Subcutaneous abdominal adipose tissue (tissue), 5 donors: Measurements from ENCODE around the gene POLR3GL.
"Not testable (repeated sequence)": the region's sequence is repeated elsewhere in the genome, so short reads cannot be mapped to it uniquely, and the experiment has no call there.

Experiments used
- H3K27ac ChIP-seq: one replicate; pipeline ENCODE4 v1.7.0; 2013; ENCODE audit warnings: low read depth, mild to moderate bottlenecking, inconsistent platforms, low read length, moderate library complexity
- H3K27me3 ChIP-seq, 5 donors: one replicate each; pipeline ENCODE4 v1.7.0; 2013; ENCODE audit warnings: low read length in 5 of 5, inconsistent platforms in 1 of 5; ENCODE audit not compliant: control insufficient read depth in 5 of 5, insufficient read depth in 4 of 5
- H3K36me3 ChIP-seq, 5 donors: one replicate each; pipeline ENCODE4 v1.7.0; 2013; ENCODE audit warnings: low read length in 5 of 5; ENCODE audit not compliant: control insufficient read depth in 5 of 5, insufficient read depth in 5 of 5
- H3K4me1 ChIP-seq, 5 donors: one replicate each; pipeline ENCODE4 v1.7.0; 2013; ENCODE audit warnings: low read length in 5 of 5, mild to moderate bottlenecking in 3 of 5, moderate library complexity in 1 of 5; ENCODE audit not compliant: control insufficient read depth in 5 of 5, insufficient read depth in 5 of 5
- H3K4me3 ChIP-seq, 5 donors: one replicate each; pipeline ENCODE4 v1.7.0; 2013; ENCODE audit warnings: low read length in 5 of 5, low read depth in 1 of 5
- H3K9ac ChIP-seq, 5 donors: one replicate each; pipeline ENCODE4 v1.7.0; 2013; ENCODE audit warnings: low read length in 5 of 5, mild to moderate bottlenecking in 4 of 5, moderate library complexity in 3 of 5
- H3K9me3 ChIP-seq, 5 donors: one replicate each; pipeline ENCODE4 v1.7.0; 2013; ENCODE audit warnings: low read length in 5 of 5; ENCODE audit not compliant: control insufficient read depth in 5 of 5
- donor health status: healthy.
- donor health status: healthy.
- donor health status: healthy.
- donor health status: healthy.
- donor health status: healthy.

POLR3GL gene

GRCh38 chr1:145964328-145965118, at the start of gene POLR3GL, which contains the start of gene ANKRD34A:
Gene POLR3GL, plus strand, starts transcription at chr1:145964690. Its CDS starts 10,176 bp downstream, at chr1:145974866.
Gene ANKRD34A, minus strand, starts transcription at chr1:145964575. Its CDS starts 2,816 bp downstream, at chr1:145961759.
- Histone ChIP-seq H3K27ac (peak within 1 kb of the TSS; percentile 90), H3K4me1 (peaks cover 8 to 57% (median 56%) of the 10 kb centered on the region in 5 donors), H3K36me3 (no peaks in the 10 kb centered on the region), H3K9me3 (peaks cover 0 to 7% (median 3%) of the 10 kb centered on the region in 5 donors), H3K9ac (peak within 1 kb of the TSS; percentile 84 to 96 (median 94)), H3K27me3 (no peaks in the 10 kb centered on the region), H3K4me3 (peak within 1 kb of the TSS; percentile 81 to 98 (median 91))

- no peak overlapping the region for H3K9ac ChIP-seq
- H3K4me3 ChIP-seq, result no peak overlapping the region
- no peak overlapping the region for H3K27ac ChIP-seq
- H3K4me1 ChIP-seq, result peaks cover 11 to 29% (median 26%) of the 10 kb centered on the region in 5 donors
- H3K9me3 ChIP-seq, result no peaks in the 10 kb centered on the region
- peaks cover 13 to 49% (median 19%) of the 10 kb centered on the region in 5 donors for H3K36me3 ChIP-seq
- no peaks in the 10 kb centered on the region for H3K27me3 ChIP-seq
Measured at GRCh38 chr1:145916745-145917144, 47.7 kb upstream of the POLR3GL start.

- peak overlapping the region; percentile 54 for H3K27ac ChIP-seq
- peaks cover 11 to 29% (median 26%) of the 10 kb centered on the region in 5 donors for H3K4me1 ChIP-seq
- H3K36me3 ChIP-seq, result peaks cover 6 to 41% (median 11%) of the 10 kb centered on the region in 5 donors
- H3K27me3 ChIP-seq, result no peaks in the 10 kb centered on the region
- no peaks in the 10 kb centered on the region for H3K9me3 ChIP-seq
- peak overlapping the region; percentile 82 to 100 (median 96) for H3K9ac ChIP-seq
- H3K4me3 ChIP-seq, result peak overlapping the region; percentile 90 to 100 (median 99)
Measured at GRCh38 chr1:145917595-145917994, 46.9 kb upstream of the POLR3GL start.

GRCh38 chr1:145918144-145918991, 46.1 kb upstream of the POLR3GL start, which contains the start of gene PEX11B:
Gene PEX11B, minus strand, starts transcription at chr1:145918717. Its CDS starts 29 bp downstream, at chr1:145918688.
- Histone ChIP-seq H3K36me3 (peaks cover 6 to 33% (median 11%) of the 10 kb centered on the region in 5 donors), H3K4me3 (peak within 1 kb of the TSS; percentile 90 to 100 (median 99)), H3K27me3 (no peaks in the 10 kb centered on the region), H3K4me1 (peaks cover 11 to 29% (median 26%) of the 10 kb centered on the region in 5 donors), H3K9me3 (no peaks in the 10 kb centered on the region), H3K27ac (peak within 1 kb of the TSS; percentile 77), H3K9ac (peak within 1 kb of the TSS; percentile 82 to 100 (median 96))

- Histone ChIP-seq H3K9me3 (no peaks in the 10 kb centered on the region), H3K9ac (peak overlapping the region in 4 of 5 donors; percentile 82 to 100 (median 98)), H3K36me3 (peaks cover 6 to 28% (median 9%) of the 10 kb centered on the region in 5 donors), H3K27ac (peak overlapping the region; percentile 77), H3K4me1 (peaks cover 11 to 29% (median 26%) of the 10 kb centered on the region in 5 donors), H3K4me3 (peak overlapping the region; percentile 90 to 100 (median 99)), H3K27me3 (no peaks in the 10 kb centered on the region)
Measured at GRCh38 chr1:145918992-145919939, 45.2 kb upstream of the POLR3GL start.

DNA sequence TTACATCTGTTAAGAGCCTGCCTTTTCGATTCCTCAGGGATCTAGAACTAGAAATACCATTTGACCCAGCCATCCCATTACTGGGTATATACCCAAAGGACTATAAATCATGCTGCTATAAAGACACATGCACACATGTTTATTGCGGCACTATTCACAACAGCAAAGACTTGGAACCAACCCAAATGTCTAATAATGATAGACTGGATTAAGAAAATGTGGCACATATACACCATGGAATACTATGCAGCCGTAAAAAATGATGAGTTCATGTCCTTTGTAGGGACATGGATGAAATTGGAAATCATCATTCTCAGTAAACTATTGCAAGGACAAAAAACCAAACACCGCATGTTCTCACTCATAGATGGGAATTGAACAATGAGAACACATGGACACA, 44.2 kb upstream of the POLR3GL start:
- peaks cover 1 to 20% (median 7%) of the 10 kb centered on the region in 5 donors for H3K36me3 ChIP-seq
- not testable (repeated sequence) for H3K27ac ChIP-seq, H3K4me3 ChIP-seq, H3K27me3 ChIP-seq, H3K9ac ChIP-seq, H3K9me3 ChIP-seq
- peaks cover 11 to 29% (median 26%) of the 10 kb centered on the region in 5 donors for H3K4me1 ChIP-seq

DNA sequence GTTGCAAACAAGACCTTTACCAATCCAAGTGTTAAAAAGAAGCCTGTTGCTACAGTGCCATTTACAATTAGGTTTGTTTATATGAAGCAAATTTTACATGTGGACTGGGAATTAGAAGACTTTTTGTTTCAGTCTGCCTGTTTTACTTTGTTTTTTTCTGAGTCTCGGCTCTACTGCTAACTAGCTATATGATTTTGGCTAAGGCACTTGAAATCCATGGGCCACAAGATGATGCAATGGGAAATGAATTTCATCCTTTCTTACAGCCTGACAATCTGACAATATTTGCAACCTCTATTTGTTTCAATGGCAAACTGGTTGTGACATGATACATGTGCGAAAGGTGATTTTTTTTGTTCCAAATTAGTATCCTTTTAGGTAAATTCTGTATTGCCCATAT, 42.2 kb upstream of the POLR3GL start:
- H3K36me3 ChIP-seq, result peaks cover 0 to 13% (median 2%) of the 10 kb centered on the region in 5 donors
- peaks cover 12 to 36% (median 33%) of the 10 kb centered on the region in 5 donors for H3K4me1 ChIP-seq
- no peak overlapping the region for H3K4me3 ChIP-seq
- no peaks in the 10 kb centered on the region for H3K27me3 ChIP-seq
- no peak overlapping the region for H3K9ac ChIP-seq
- H3K9me3 ChIP-seq, result no peaks in the 10 kb centered on the region
- no peak overlapping the region for H3K27ac ChIP-seq

- Histone ChIP-seq H3K4me1 (peaks cover 2 to 20% (median 17%) of the 10 kb centered on the region in 5 donors), H3K27me3 (no peaks in the 10 kb centered on the region), H3K9ac (peak overlapping the region; percentile 82 to 93 (median 87)), H3K36me3 (peaks cover 0 to 15% (median 2%) of the 10 kb centered on the region in 5 donors), H3K27ac (peak overlapping the region; percentile 97), H3K9me3 (no peaks in the 10 kb centered on the region), H3K4me3 (peak overlapping the region; percentile 76 to 97 (median 88))
Measured at GRCh38 chr1:145926686-145927062, 37.8 kb upstream of the POLR3GL start.
